Measurements from ENCODE around the gene HOXC12. TPM values are rescaled to one million over a fixed set of nuclear protein-coding genes. Genes with fewer than 3 reads are reported as not detected.

HOXC12 gene
- total and polyA plus RNA-seq, 2 of the 8 experiments (the other 6 are each of a cell fraction or from before 2014, with no cell fraction given) = not detected

GRCh38 chr12:53927220-53928029 is 27.3 kb upstream of the HOXC12 start (continued):
- TF ChIP-seq BRCA1 (IDR thresholded peaks at IDR 0.05; ENCODE audit: low read depth, low read length) (no peak), SUZ12 (IDR thresholded peaks at IDR 0.05; ENCODE audit: low read length) (peak; percentile 99), E2F6 (IDR thresholded peaks at IDR 0.05) (peak; percentile 85), RXRA (IDR thresholded peaks at IDR 0.05; ENCODE audit: insufficient read depth, low read depth, low read length) (no peak), MAX (IDR thresholded peaks at IDR 0.05) (peak; percentile 29; the same call in 1 of the 2 replicates), EZH2 (IDR thresholded peaks at IDR 0.05; ENCODE audit: low read depth, low read length, severe bottlenecking) (peak; percentile 99), CEBPB (IDR thresholded peaks at IDR 0.05; ENCODE audit: low read depth, low read length) (no peak), RBBP5 (IDR thresholded peaks at IDR 0.05; ENCODE audit: borderline replicate concordance, low read depth, low read length) (no peak), TCF12 (IDR thresholded peaks at IDR 0.05; ENCODE audit: low read depth, low read length) (no peak), RNF2 (IDR thresholded peaks at IDR 0.05; ENCODE audit: borderline replicate concordance, low read depth, low read length, missing control alignments, poor library complexity, severe bottlenecking) (peak; percentile 95), USF2 (IDR thresholded peaks at IDR 0.05; ENCODE audit: low read length) (no peak), ZNF274 (IDR thresholded peaks at IDR 0.05; ENCODE audit: borderline replicate concordance, extremely low read depth, low read length) (no peak), SP2 (IDR thresholded peaks at IDR 0.05; ENCODE audit: low read length) (no peak), NANOG (IDR thresholded peaks at IDR 0.05; ENCODE audit: insufficient read depth, low read depth, low read length, poor library complexity, severe bottlenecking) (no peak)

Measured in H1 (cell line).